ENCODE measurements around the gene NEXN. TPM values are rescaled to one million over a fixed set of nuclear protein-coding genes. Genes with fewer than 3 reads are reported as not detected.
A peak's percentile ranks its signal among the peaks of the same experiment; 100 is the strongest.

Gene NEXN
- total and polyA plus RNA-seq, 2 experiments from 2014 or later, result 42.9 to 83.9 TPM

DNA sequence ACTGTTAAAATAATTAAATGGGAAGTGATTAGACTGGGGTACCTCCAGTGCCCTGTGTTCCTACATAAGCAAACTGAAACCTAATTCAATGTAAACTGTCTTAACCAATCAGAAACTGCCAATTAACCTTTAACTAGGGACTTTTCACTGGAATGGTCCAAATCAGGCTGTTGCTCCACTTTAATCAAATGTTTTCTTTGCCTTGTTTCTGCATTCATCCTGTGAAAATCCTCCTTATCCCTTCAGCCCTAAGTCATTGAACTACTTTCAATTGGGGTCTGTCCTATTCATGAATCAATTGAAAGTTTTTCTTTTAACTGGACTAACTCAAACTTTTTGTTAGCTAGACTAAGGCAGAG, 95.6 kb downstream of the NEXN start:
- TF ChIP-seq, protein P1, sequence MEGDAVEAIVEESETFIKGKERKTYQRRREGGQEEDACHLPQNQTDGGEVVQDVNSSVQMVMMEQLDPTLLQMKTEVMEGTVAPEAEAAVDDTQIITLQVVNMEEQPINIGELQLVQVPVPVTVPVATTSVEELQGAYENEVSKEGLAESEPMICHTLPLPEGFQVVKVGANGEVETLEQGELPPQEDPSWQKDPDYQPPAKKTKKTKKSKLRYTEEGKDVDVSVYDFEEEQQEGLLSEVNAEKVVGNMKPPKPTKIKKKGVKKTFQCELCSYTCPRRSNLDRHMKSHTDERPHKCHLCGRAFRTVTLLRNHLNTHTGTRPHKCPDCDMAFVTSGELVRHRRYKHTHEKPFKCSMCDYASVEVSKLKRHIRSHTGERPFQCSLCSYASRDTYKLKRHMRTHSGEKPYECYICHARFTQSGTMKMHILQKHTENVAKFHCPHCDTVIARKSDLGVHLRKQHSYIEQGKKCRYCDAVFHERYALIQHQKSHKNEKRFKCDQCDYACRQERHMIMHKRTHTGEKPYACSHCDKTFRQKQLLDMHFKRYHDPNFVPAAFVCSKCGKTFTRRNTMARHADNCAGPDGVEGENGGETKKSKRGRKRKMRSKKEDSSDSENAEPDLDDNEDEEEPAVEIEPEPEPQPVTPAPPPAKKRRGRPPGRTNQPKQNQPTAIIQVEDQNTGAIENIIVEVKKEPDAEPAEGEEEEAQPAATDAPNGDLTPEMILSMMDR (IDR thresholded peaks at IDR 0.05; ENCODE audit: low read depth, low read length), result no peak
- Histone ChIP-seq H3K9me3 (ENCODE audit: low read depth) (no peaks in the 10 kb centered on the region), H3K27me3 (no peaks in the 10 kb centered on the region), H3K36me3 (no peaks in the 10 kb centered on the region), H3K4me1 (ENCODE audit: low read depth) (peaks cover 13% of the 10 kb centered on the region), H3K4me3 (no peak overlapping the region), H3K27ac (peak overlapping the region; percentile 56)
- no peak for DNase-seq (ENCODE audit: low read depth in 1 of 2, low spot score in 1 of 2)

DNA sequence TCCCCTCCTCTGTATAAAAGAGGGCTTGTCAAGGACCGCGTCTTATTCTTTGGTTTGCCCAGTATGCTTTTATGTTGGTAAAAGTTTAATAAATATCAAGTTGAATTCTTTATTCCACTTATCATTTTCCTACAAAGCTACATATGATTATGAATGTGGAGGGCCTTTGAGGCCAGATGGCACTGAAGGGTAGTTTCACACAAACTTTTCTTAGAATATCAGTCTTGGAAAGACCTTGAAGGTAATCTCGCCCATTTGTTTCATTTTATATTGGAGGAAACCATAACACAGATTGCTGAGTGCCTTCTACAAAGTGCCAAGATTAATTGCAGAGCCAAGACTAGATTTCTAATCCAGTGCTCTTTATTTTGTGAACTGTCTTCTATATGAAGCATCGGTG, 96.2 kb downstream of the NEXN start:
- no peak for DNase-seq (ENCODE audit: low read depth in 1 of 2, low spot score in 1 of 2)
- no peaks in the 10 kb centered on the region for H3K27me3 ChIP-seq
- H3K4me1 ChIP-seq (ENCODE audit: low read depth), result peaks cover 13% of the 10 kb centered on the region
- TF ChIP-seq, protein P1 (IDR thresholded peaks at IDR 0.05; ENCODE audit: low read depth, low read length), result no peak
- H3K36me3 ChIP-seq, result no peaks in the 10 kb centered on the region
- H3K4me3 ChIP-seq, result no peak overlapping the region
- no peaks in the 10 kb centered on the region for H3K9me3 ChIP-seq (ENCODE audit: low read depth)
- H3K27ac ChIP-seq, result no peak overlapping the region

DNA sequence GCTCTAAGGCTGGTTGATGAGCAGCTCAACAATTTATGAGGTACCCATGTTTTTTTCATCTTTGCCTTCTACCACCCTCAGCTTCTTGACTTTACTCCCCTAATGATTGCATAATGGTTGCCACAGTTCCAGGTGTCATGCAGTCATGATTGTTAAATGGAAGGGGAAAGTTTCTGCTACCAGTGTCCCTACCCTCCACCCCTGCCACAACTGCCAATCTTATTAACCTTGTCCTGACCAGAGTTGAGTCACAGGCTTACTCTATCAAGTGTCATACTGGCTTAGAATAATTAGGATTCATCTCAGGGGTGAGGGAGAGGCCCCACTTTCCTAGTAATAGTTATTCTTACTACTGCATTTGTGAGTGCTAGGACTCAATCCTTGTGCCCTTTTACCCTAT, 98.4 kb downstream of the NEXN start:
- H3K4me1 ChIP-seq (ENCODE audit: low read depth), result peaks cover 13% of the 10 kb centered on the region
- H3K36me3 ChIP-seq, result no peaks in the 10 kb centered on the region
- no peak overlapping the region for H3K27ac ChIP-seq
- H3K4me3 ChIP-seq, result no peak overlapping the region
- TF ChIP-seq, protein P1 (IDR thresholded peaks at IDR 0.05; ENCODE audit: low read depth, low read length), result no peak
- no peak for DNase-seq (ENCODE audit: low read depth in 1 of 2, low spot score in 1 of 2)
- no peaks in the 10 kb centered on the region for H3K27me3 ChIP-seq
- H3K9me3 ChIP-seq (ENCODE audit: low read depth), result no peaks in the 10 kb centered on the region

DNA sequence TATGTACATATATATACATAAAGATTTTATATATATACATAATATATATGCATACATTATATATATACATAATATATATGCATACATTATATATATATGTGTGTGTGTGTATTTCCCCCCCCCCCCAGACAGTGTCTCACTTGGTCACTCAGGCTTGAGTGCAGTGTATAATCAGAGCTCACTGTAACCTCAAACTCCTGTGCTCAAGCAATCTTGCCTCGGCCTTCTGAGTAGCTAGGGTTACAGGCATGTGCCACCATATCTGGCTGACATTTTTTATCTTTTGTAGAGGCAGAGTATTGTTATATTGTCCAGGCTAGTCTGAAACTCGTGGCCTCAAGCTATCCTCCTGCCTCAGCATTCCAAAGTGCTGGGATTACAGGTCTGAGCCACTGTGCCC, 99.5 kb downstream of the NEXN start:
- DNase-seq (ENCODE audit: low read depth in 1 of 2, low spot score in 1 of 2), result no peak
- Histone ChIP-seq H3K36me3 (peaks cover 3% of the 10 kb centered on the region), H3K27me3 (no peaks in the 10 kb centered on the region), H3K27ac (peak overlapping the region; percentile 53), H3K4me1 (ENCODE audit: low read depth) (peaks cover 13% of the 10 kb centered on the region), H3K9me3 (ENCODE audit: low read depth) (no peaks in the 10 kb centered on the region), H3K4me3 (no peak overlapping the region)
- TF ChIP-seq, protein P1 (IDR thresholded peaks at IDR 0.05; ENCODE audit: low read depth, low read length), result no peak

DNA sequence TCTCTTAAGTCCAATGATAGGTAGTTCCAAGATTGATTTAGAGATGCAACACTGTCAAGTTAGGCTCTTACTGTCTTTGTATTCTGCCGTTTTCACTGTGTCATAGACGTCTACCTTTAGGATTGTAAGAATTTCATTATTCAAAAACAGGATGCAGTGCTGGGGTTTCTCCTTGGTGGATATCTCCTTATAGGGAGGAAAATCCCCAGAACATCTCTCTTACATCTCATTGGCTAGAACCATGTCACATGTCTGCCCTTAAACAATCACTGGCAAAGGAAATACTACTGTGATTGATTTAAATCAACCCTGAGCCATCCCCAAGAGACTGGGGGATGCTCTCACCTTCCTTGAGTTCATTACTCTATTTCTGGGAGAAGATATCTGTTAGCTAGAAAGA, 101.3 kb downstream of the NEXN start:
- TF ChIP-seq, protein P1 (IDR thresholded peaks at IDR 0.05; ENCODE audit: low read depth, low read length), result no peak
- no peak overlapping the region for H3K27ac ChIP-seq
- H3K36me3 ChIP-seq, result peaks cover 3% of the 10 kb centered on the region
- H3K4me1 ChIP-seq (ENCODE audit: low read depth), result peaks cover 7% of the 10 kb centered on the region
- no peaks in the 10 kb centered on the region for H3K27me3 ChIP-seq
- no peaks in the 10 kb centered on the region for H3K9me3 ChIP-seq (ENCODE audit: low read depth)
- no peak for DNase-seq (ENCODE audit: low read depth in 1 of 2, low spot score in 1 of 2)
- no peak overlapping the region for H3K4me3 ChIP-seq

All from cardiac muscle cell (in vitro differentiated cells and primary cell).